GM12875 (cell line): ENCODE data around the gene SCN1B.
"Not testable (repeated sequence)": the region's sequence is repeated elsewhere in the genome, so short reads cannot be mapped to it uniquely, and the experiment has no call there.

ENCODE experiments used
- H3K4me3 ChIP-seq: one replicate; pipeline ENCODE4 v1.5.1; 2011; ENCODE audit warnings: low read depth, low read length, control low read depth
- CTCF ChIP-seq: IDR thresholded peaks from 2 replicates; pipeline ENCODE4 v1.5.1; 2011; ENCODE audit warnings: low read depth, mild to moderate bottlenecking, control low read depth, inconsistent platforms, low read length, moderate library complexity, borderline replicate concordance; ENCODE audit not compliant: insufficient read depth

Gene SCN1B

GRCh38 chr19:35004517-35005255 lies 25.6 kb upstream of the SCN1B start:
- no peak for TF ChIP-seq CTCF
- no peak overlapping the region for H3K4me3 ChIP-seq

- H3K4me3 ChIP-seq: no peak overlapping the region
- no peak for TF ChIP-seq CTCF
Observed at GRCh38 chr19:35005256-35005977, 24.9 kb upstream of the SCN1B start.

GRCh38 chr19:35006007-35006341 lies 24.3 kb upstream of the SCN1B start:
- H3K4me3 ChIP-seq: not testable (repeated sequence)

GRCh38 chr19:35006342-35006998 lies 23.8 kb upstream of the SCN1B start:
- no peak for TF ChIP-seq CTCF
- H3K4me3 ChIP-seq: no peak overlapping the region

DNA sequence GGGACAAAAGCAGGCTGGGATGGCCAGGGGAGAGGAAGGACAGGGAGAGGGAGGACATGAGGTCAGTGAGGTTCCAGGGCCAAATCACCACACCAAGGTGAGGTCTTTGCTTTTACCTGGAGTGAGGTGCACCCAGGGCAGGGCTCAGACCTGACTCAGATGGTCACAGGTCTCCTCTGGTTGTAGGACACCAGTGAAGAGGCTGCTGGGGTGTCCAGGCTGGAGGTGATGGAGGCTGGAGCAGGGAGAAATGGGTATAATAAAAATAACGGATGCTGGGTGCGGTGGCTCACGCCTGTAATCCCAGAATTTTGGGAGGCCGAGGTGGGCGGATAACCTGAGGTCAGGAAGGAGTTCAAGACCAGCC lies 23.3 kb upstream of the SCN1B start:
- no peak overlapping the region for H3K4me3 ChIP-seq
- no peak for TF ChIP-seq CTCF

DNA sequence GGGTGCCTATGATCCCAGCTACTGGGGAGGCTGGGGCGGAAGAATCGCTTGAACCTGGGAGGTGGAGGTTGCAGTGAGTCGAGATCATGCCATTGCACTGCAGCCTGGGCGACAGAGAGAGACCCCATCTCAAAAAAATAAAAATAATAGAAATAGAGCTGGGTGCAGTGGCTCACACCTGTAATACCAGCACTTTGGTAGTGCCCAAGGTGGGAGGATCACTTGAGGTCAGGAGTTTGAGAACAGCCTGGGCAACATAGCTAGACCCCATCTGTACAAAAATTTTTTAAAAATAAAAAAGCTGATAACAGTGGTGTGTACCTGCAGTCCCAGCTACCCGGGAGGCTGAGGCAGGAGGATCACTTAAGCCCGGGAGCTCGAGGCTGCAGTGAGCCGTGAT lies 22.8 kb upstream of the SCN1B start:
- H3K4me3 ChIP-seq: not testable (repeated sequence)

DNA sequence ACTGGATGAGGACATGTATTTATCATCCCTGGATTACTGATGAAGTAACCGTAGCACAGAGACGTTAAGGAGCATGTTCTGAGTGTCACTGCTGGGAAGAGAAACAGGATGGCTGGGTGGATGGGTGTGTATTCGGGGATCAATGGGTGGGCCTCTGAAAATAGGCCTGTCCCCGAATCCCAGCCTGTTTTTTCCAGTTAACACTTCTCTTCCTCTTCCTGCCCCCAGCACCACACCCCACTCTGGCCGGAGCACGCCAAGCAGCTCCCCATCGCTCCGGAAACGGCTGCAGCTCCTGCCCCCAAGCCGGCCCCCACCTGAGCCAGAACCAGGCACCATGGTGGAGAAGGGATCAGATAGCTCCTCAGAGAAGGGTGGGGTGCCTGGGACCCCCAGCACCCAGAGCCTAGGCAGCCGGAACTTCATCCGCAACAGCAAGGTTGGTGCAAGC lies 21.4 kb upstream of the SCN1B start:
- no peak overlapping the region for H3K4me3 ChIP-seq
- TF ChIP-seq CTCF: no peak
